Smooth muscle cell of the coronary artery (primary cell): ENCODE results near the gene RRAGB. TPM values are rescaled to one million over a fixed set of nuclear protein-coding genes. Genes with fewer than 3 reads are reported as not detected.

Source experiments
- total RNA-seq: library from RNA; depleted of rRNA; stranded (reverse); fragments of >200 nt; gene quantifications from 2 replicates; pipeline ENCODE4 v1.2.3, GENCODE V29; 2014; ENCODE audit warnings: low replicate concordance

The RRAGB gene
- total RNA-seq = 27.1 and 69.4 TPM in 2 replicates

GRCh38 chrX:55717521-55718497, at the start of gene RRAGB:
RRAGB (plus strand) TSS chrX:55717749; CDS start chrX:55718328, 579 bp downstream.

Other genes starting within 250 kb of the RRAGB start
- gene USP51, start 227.9 kb upstream of the RRAGB start, total RNA-seq = 0.30 and 2.5 TPM in 2 replicates
- gene FOXR2, start 94.3 kb upstream of the RRAGB start, total RNA-seq = not detected in 2 replicates